ENCODE measurements around the gene PQBP1.
A peak's percentile ranks its signal among the peaks of the same experiment; 100 is the strongest.

Gene PQBP1

GRCh38 chrX:48927123-48927522, 29.4 kb downstream of the PQBP1 start:
- no peak for DNase-seq

- DNase-seq = no peak
Measured at GRCh38 chrX:48927736-48928382, 30.1 kb downstream of the PQBP1 start.

GRCh38 chrX:48933757-48934156, 36.0 kb downstream of the PQBP1 start:
- DNase-seq = no peak

GRCh38 chrX:48934581-48935300, 37.0 kb downstream of the PQBP1 start:
- no peak for DNase-seq

- no peak for DNase-seq
Measured at GRCh38 chrX:48935301-48935670, 37.6 kb downstream of the PQBP1 start.

GRCh38 chrX:48936429-48937053, 38.8 kb downstream of the PQBP1 start:
- no peak for DNase-seq

- no peak for DNase-seq
Measured at GRCh38 chrX:48937054-48937907, 39.6 kb downstream of the PQBP1 start.

GRCh38 chrX:48938721-48939425, 41.1 kb downstream of the PQBP1 start:
- no peak for DNase-seq

- no peak for DNase-seq
Measured at GRCh38 chrX:48939524-48940228, 41.9 kb downstream of the PQBP1 start.

- no peak for DNase-seq
Measured at GRCh38 chrX:48940404-48940955, 42.8 kb downstream of the PQBP1 start.

GRCh38 chrX:48942895-48943294, 45.2 kb downstream of the PQBP1 start:
- no peak for DNase-seq

GRCh38 chrX:48945517-48946348, 48.0 kb downstream of the PQBP1 start:
- peak; percentile 26 for DNase-seq

GRCh38 chrX:48948589-48948988, 50.9 kb downstream of the PQBP1 start:
- DNase-seq = no peak
